Left ventricle myocardium superior (tissue), 1 donor: ENCODE data around the gene ILF2. TPM values are rescaled to one million over a fixed set of nuclear protein-coding genes. Genes with fewer than 3 reads are reported as not detected.
A peak's percentile ranks its signal among the peaks of the same experiment; 100 is the strongest.

ENCODE experiments used
- ATAC-seq: fragments of 200-7000 bp; cut with Tn5 transposase; one replicate; pipeline ENCODE4 v1.9.1; 2020; ENCODE audit warnings: mild to moderate bottlenecking, moderate library complexity
- DNase-seq: peaks from one replicate; pipeline ENCODE4 v3.0.0-alpha.2; 2020
- intact Hi-C: fragments of 100-400 bp; cut with micrococcal nuclease; formaldehyde crosslinking; loops from one replicate; pipeline ENCODE4 v1.11.0; 2022
- microRNA-seq: library from miRNA; unstranded; fragments of <30 nt; microRNA quantifications from one replicate; pipeline ENCODE4 v1.2.0, GENCODE V29; 2020; ENCODE audit warnings: borderline number of aligned reads
- total RNA-seq: library from RNA; stranded (reverse); fragmentation: NEBNext Ultra II Directional; extraction: Animal tissue kit (Norgen Biotek cat#: 25700); gene quantifications from one replicate; pipeline ENCODE4 v1.2.1, GENCODE V29; 2021
- donor health status: DM: no; HTN: yes; CAD: no; lungs with severe emphysema.

Gene ILF2
- total RNA-seq, 1 donor from 2014 or later: 56.9 TPM

DNA sequence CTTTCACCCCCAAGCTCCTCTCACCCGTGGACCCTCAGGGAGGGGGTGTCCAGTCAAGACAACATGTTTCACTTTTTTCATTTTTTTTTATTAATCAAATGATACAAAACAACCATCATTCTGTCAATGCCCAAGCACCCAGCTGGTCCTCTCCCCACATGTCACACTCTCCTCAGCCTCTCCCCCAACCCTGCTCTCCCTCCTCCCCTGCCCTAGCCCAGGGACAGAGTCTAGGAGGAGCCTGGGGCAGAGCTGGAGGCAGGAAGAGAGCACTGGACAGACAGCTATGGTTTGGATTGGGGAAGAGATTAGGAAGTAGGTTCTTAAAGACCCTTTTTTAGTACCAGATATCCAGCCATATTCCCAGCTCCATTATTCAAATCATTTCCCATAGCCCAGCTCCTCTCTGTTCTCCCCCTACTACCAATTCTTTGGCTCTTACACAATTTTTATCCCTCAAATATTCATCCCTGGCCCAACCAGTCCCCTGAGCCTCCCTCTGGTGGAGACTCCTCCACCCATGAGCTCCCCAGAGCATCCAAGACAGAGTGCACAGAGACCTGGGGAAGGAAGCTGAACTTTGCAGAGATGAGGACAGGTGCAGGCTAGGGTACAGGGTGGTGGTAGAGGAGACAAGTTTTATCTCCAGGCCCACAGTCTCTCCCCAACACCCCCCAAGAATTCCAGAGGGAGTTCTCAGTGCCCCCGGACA, 56.4 kb downstream of the ILF2 start:
- ATAC-seq: no peak
- intact Hi-C loops: no loop called here

DNA sequence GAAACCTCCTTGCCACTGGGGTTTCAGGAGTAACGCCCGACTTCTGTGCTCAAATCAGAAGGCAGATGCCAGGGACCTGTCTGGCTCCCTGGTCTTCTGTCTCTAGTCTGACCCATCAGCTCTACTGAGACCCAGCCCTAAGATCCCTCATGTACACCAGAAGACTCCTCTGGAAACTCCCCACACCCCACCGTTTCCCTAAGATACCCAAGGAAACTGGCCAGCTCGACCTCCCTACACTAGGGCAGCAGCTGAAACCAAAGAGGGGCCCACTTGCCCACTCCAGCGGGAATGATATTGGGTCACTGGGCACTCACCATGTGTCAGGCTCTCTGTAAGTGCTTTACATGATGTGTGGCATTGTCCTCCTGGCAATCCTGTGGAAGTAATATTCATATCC, 57.4 kb downstream of the ILF2 start:
- DNase-seq (no peak), ATAC-seq (no peak)
- intact Hi-C loops: no loop called here

More for the DNA sequence above, 56.4 kb downstream of the ILF2 start:
- no peak for DNase-seq

DNA sequence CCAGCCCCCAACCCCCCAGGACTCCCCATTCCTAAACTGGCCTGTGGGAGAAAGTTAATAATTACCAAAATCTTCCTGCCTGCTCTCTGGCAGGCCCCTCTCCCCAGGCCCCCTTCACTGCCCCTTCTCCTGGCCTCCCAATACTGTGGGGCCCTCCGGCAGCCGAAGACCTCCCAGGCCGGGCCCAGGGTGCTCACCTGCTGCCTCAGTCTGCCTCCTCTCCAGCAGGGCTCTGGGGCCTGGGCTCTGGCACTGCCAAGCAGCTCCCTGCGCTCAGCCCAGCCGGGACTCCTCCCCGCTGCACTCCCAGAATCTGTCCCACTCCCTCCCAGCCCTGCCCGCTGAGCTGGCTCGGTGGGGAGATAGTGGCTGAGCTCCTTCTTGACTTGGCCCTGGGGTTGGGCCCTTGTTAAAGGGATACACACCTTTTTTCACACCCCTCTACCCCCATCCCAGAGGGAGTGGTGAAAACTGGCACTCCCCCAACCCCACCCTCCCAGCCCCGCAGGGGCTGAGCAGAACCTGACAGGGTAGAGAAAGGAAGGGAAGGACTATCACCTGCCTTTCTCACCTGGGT, 58.0 kb downstream of the ILF2 start, which contains the start of gene S100A16:
S100A16 (minus strand) TSS at position 383 of the 577 bp plus-strand sequence. CDS start 4,986 bp downstream, outside the sequence.
- intact Hi-C loops: no loop called here
- peak; percentile 87 for DNase-seq
- peak; percentile 86 for ATAC-seq

DNA sequence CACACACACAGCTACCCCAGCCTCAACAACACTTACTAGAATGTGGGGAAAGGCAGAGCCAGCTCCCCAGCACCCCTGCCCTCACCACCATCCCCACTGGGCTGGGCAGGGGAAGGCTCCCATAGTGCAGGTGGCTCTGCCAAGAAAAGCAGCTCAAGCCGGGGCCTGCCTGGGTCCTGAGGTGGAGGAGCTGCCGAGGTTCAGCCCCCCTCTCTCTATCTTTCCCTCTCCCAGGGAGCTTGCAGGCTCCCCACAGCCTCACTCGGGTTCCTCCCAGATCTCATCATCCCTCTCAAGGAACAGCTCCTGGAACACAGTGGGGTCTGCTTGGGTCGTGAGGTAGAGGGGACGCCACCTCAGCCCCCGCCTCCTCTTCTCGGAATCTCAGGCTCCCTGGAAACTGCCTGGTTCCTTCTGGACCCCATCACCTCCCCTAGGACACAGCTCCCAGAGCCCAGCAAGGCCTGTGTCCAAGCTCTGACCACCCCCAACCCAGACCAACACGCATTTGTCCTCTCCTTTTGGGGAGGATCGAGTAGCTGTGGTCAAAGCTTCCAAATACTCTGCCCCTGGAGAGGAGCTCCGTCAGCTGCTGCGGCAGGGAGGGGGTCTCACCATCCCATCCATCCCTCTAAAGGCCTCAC, 58.6 kb downstream of the ILF2 start:
- intact Hi-C loops: no loop called here
- ATAC-seq (peak; percentile 21), DNase-seq (no peak)

Small RNA genes within 50 kb of the gene (microRNA-seq; reads per million reads assigned to microRNA genes)
- not detected for gene MIR8083

Other genes starting within 250 kb of the ILF2 start
- gene S100A7, start 210.3 kb downstream of the ILF2 start, total RNA-seq: not detected
- gene S100A6, start 135.0 kb downstream of the ILF2 start, total RNA-seq: 201 TPM
- gene S100A5, start 130.1 kb downstream of the ILF2 start, total RNA-seq: not detected
- 114 TPM for gene S100A4, start 125.2 kb downstream of the ILF2 start, total RNA-seq
- 0.79 TPM for gene S100A3, start 121.7 kb downstream of the ILF2 start, total RNA-seq
- 1.9 TPM for gene S100A2, start 105.1 kb downstream of the ILF2 start, total RNA-seq
- 42.2 TPM for gene S100A16, start 57.9 kb downstream of the ILF2 start, total RNA-seq
- 5.7 TPM for gene S100A14, start 54.7 kb downstream of the ILF2 start, total RNA-seq
- gene S100A13, start 43.5 kb downstream of the ILF2 start, total RNA-seq: 124 TPM
- 2,048 TPM for gene S100A1, start 42.6 kb downstream of the ILF2 start, total RNA-seq
- gene CHTOP, start 36.9 kb downstream of the ILF2 start, total RNA-seq: 73.3 TPM
- 60.1 TPM for gene SNAPIN, start 12.3 kb downstream of the ILF2 start, total RNA-seq
- 10.5 TPM for gene NPR1, start 7.7 kb upstream of the ILF2 start, total RNA-seq
- gene INTS3, start 57.1 kb upstream of the ILF2 start, total RNA-seq: 35.5 TPM
- gene SLC27A3, start 104.4 kb upstream of the ILF2 start, total RNA-seq: 9.8 TPM